GM21786 (cell line): ENCODE results near the gene EPYC.

Experiments used
- ATAC-seq: cut with Tn5 transposase; IDR thresholded peaks from one replicate; pipeline ENCODE4 v1.9.1; 2021; ENCODE audit not compliant: unreplicated experiment

Gene EPYC

DNA sequence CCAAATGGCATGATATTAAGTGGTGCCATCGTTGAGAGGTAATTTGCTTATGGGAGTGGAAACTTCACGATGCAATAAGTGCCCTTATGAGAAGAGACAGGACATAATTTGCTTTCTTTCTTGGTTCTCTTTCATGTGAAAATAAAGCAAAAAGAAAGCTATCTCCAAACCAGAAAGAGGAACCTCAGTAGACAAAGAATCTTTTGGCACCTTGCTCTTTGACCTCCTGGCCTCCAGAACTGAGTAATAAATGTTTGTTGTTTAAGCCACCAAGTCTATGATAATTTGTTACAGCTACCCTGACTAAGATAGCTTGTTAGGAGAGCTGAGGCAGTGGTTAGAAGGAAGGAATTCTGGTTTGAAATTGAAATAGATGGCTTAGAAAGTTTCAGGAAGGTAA lies 89.4 kb downstream of the EPYC start:
- no peak for ATAC-seq
